Panc1 (cell line): ENCODE measurements around the gene YIPF5.

ENCODE experiments used
- CTCF ChIP-seq: fragments of 450-650 bp; IDR thresholded peaks from 2 replicates; pipeline ENCODE4 v1.5.1; 2017; ENCODE audit warnings: mild to moderate bottlenecking
- POLR2AphosphoS5 ChIP-seq: IDR thresholded peaks from 2 replicates; pipeline ENCODE4 v1.6.1; 2012; ENCODE audit warnings: mild to moderate bottlenecking, low read depth, low read length, moderate library complexity
- SIN3A ChIP-seq: IDR thresholded peaks from 2 replicates; pipeline ENCODE4 v1.6.1; 2012; ENCODE audit warnings: low read depth, mild to moderate bottlenecking, low read length, moderate library complexity, borderline replicate concordance; ENCODE audit not compliant: insufficient read depth
- TCF7L2 ChIP-seq: IDR thresholded peaks from 2 replicates; pipeline ENCODE4 v1.6.1; 2011; ENCODE audit warnings: mild to moderate bottlenecking, low read depth, low read length, inconsistent platforms
- TF ChIP-seq, protein P1 (sequence below), 2 experiments: IDR thresholded peaks; 2 replicates each; pipeline ENCODE4 v1.6.1; 2011 to 2012; ENCODE audit warnings: low read depth in 2 of 2, control low read depth in 1 of 2, low read length in 1 of 2, mild to moderate bottlenecking in 1 of 2, moderate library complexity in 1 of 2; ENCODE audit not compliant: insufficient read depth in 1 of 2

GRCh38 chr5:144114571-144114970, 55.9 kb downstream of the YIPF5 start:
- TF ChIP-seq CTCF = no peak
- no peak for TF ChIP-seq TCF7L2
- TF ChIP-seq, protein P1, sequence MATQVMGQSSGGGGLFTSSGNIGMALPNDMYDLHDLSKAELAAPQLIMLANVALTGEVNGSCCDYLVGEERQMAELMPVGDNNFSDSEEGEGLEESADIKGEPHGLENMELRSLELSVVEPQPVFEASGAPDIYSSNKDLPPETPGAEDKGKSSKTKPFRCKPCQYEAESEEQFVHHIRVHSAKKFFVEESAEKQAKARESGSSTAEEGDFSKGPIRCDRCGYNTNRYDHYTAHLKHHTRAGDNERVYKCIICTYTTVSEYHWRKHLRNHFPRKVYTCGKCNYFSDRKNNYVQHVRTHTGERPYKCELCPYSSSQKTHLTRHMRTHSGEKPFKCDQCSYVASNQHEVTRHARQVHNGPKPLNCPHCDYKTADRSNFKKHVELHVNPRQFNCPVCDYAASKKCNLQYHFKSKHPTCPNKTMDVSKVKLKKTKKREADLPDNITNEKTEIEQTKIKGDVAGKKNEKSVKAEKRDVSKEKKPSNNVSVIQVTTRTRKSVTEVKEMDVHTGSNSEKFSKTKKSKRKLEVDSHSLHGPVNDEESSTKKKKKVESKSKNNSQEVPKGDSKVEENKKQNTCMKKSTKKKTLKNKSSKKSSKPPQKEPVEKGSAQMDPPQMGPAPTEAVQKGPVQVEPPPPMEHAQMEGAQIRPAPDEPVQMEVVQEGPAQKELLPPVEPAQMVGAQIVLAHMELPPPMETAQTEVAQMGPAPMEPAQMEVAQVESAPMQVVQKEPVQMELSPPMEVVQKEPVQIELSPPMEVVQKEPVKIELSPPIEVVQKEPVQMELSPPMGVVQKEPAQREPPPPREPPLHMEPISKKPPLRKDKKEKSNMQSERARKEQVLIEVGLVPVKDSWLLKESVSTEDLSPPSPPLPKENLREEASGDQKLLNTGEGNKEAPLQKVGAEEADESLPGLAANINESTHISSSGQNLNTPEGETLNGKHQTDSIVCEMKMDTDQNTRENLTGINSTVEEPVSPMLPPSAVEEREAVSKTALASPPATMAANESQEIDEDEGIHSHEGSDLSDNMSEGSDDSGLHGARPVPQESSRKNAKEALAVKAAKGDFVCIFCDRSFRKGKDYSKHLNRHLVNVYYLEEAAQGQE (IDR thresholded peaks at IDR 0.05; ENCODE audit: insufficient read depth in 1 of 2, low read depth in 2 of 2, low read length in 1 of 2) = no peak
- no peak for TF ChIP-seq POLR2AphosphoS5
- no peak for TF ChIP-seq SIN3A
